Measurements from ENCODE around the gene IRF2BP2.

DNA sequence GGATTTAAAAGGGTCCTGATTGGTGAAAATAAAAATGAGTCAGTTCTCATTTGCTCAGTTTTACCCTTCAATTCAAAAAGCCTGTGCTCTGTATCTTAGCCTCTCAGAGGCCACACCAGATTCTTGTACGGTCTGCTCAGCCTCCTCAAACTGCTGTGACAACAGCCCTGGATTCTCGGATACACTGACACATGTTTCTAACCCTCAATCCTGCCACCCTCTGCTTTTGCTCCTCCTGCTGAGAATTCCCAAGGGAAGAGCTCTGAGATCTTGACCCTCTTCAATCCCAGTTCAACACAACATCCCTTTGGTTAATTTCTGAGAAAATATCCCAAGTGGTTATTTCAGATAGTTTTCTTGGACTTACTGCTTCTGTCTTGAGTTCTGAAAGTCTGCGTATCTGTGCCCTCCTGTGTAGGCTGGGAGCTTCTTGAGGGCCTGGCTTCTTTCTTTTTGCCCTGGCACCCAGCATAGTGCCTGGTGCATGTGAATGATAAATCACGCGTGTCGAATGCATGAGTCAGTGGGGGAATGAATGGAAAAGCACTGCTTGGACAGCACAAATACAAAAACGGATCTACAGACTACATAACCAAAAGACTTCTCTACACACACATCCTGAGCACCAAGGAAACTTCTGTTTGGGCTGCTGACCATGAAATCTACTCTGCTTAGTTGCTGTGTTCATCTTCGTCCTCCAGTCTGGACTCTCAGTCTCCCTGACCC lies 24.5 kb downstream of the IRF2BP2 start:
- TF ChIP-seq, protein P1, sequence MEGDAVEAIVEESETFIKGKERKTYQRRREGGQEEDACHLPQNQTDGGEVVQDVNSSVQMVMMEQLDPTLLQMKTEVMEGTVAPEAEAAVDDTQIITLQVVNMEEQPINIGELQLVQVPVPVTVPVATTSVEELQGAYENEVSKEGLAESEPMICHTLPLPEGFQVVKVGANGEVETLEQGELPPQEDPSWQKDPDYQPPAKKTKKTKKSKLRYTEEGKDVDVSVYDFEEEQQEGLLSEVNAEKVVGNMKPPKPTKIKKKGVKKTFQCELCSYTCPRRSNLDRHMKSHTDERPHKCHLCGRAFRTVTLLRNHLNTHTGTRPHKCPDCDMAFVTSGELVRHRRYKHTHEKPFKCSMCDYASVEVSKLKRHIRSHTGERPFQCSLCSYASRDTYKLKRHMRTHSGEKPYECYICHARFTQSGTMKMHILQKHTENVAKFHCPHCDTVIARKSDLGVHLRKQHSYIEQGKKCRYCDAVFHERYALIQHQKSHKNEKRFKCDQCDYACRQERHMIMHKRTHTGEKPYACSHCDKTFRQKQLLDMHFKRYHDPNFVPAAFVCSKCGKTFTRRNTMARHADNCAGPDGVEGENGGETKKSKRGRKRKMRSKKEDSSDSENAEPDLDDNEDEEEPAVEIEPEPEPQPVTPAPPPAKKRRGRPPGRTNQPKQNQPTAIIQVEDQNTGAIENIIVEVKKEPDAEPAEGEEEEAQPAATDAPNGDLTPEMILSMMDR (IDR thresholded peaks at IDR 0.05), result no peak
- TF ChIP-seq POLR2A (IDR thresholded peaks at IDR 0.05), result no peak

All from thyroid gland (tissue), 4 donors.